Measurements from ENCODE around the gene RCSD1. TPM values are rescaled to one million over a fixed set of nuclear protein-coding genes. Genes with fewer than 3 reads are reported as not detected.
"Not testable (repeated sequence)": the region's sequence is repeated elsewhere in the genome, so short reads cannot be mapped to it uniquely, and the experiment has no call there.

The RCSD1 gene
- total RNA-seq, 2 experiments from 2014 or later: 42.3 to 44.6 TPM

GRCh38 chr1:167738158-167738557 lies 108.1 kb downstream of the RCSD1 start:
- no peak overlapping the region for H3K4me3 ChIP-seq (ENCODE audit: low read length)
- H3K4me1 ChIP-seq (ENCODE audit: insufficient read depth, low read length): no peaks in the 10 kb centered on the region
- no peak for DNase-seq
- Mint-ChIP-seq H3K27ac (no peak overlapping the region), H3K36me3 (ENCODE audit: low read depth) (no peaks in the 10 kb centered on the region), H3K4me1 (ENCODE audit: low read depth) (no peaks in the 10 kb centered on the region), H3K4me3 (no peak overlapping the region), H3K9me3 (no peaks in the 10 kb centered on the region), H3K27me3 (no peaks in the 10 kb centered on the region)
- H3K9me3 ChIP-seq (ENCODE audit: control insufficient read depth in 1 of 2, insufficient read depth in 1 of 2, low read length in 2 of 2): peaks cover 0 to 3% of the 10 kb centered on the region in 2 experiments
- H3K36me3 ChIP-seq (ENCODE audit: insufficient read depth, low read length): no peaks in the 10 kb centered on the region
- CTCF ChIA-PET: no interaction called here
- intact Hi-C loops (cut with DNase I, micrococcal nuclease): loop anchor here in 1 of 2 experiments (5.0 kb wide), 1 partner anchor 34 kb away; no protein-coding TSS in a partner anchor
- ATAC-seq (ENCODE audit: poor library complexity): no peak
- H3K27ac ChIP-seq (ENCODE audit: low read depth in 1 of 2, low read length in 2 of 2): no peak overlapping the region
- TF ChIP-seq, protein P1, sequence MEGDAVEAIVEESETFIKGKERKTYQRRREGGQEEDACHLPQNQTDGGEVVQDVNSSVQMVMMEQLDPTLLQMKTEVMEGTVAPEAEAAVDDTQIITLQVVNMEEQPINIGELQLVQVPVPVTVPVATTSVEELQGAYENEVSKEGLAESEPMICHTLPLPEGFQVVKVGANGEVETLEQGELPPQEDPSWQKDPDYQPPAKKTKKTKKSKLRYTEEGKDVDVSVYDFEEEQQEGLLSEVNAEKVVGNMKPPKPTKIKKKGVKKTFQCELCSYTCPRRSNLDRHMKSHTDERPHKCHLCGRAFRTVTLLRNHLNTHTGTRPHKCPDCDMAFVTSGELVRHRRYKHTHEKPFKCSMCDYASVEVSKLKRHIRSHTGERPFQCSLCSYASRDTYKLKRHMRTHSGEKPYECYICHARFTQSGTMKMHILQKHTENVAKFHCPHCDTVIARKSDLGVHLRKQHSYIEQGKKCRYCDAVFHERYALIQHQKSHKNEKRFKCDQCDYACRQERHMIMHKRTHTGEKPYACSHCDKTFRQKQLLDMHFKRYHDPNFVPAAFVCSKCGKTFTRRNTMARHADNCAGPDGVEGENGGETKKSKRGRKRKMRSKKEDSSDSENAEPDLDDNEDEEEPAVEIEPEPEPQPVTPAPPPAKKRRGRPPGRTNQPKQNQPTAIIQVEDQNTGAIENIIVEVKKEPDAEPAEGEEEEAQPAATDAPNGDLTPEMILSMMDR (IDR thresholded peaks at IDR 0.05): no peak
- H3K27me3 ChIP-seq (ENCODE audit: control insufficient read depth in 1 of 2, insufficient read depth in 2 of 2, low read length in 2 of 2): no peaks in the 10 kb centered on the region
- POLR2A ChIA-PET: no interaction called here

DNA sequence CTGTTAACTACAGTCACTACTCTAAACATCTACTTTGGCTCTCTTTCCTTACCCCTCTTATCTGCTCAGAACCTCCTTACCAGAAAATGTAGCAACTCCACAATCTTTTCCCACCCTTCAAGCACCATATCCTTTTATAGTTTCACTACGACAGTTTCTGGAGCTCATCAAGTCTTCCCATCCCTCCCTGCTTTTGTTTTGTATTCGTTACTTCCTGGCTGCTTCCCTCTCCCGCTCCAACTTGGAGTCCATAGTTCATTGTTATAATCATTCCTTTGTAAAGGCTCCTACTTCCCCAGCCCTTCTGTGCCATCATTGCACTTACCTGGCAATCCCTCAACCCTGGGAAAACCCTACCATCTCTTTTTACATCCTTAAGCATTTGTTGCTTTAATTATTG lies 109.7 kb downstream of the RCSD1 start:
- Mint-ChIP-seq H3K27me3 (no peaks in the 10 kb centered on the region), H3K9me3 (no peaks in the 10 kb centered on the region), H3K27ac (no peak overlapping the region), H3K4me1 (ENCODE audit: low read depth) (no peaks in the 10 kb centered on the region), H3K36me3 (ENCODE audit: low read depth) (no peaks in the 10 kb centered on the region), H3K4me3 (no peak overlapping the region)
- Histone ChIP-seq H3K27me3 (ENCODE audit: control insufficient read depth in 1 of 2, insufficient read depth in 2 of 2, low read length in 2 of 2) (no peaks in the 10 kb centered on the region), H3K9me3 (ENCODE audit: control insufficient read depth in 1 of 2, insufficient read depth in 1 of 2, low read length in 2 of 2) (peaks cover 0 to 3% of the 10 kb centered on the region in 2 experiments), H3K4me3 (ENCODE audit: low read length) (no peak overlapping the region), H3K27ac (ENCODE audit: low read depth in 1 of 2, low read length in 2 of 2) (no peak overlapping the region), H3K36me3 (ENCODE audit: insufficient read depth, low read length) (no peaks in the 10 kb centered on the region), H3K4me1 (ENCODE audit: insufficient read depth, low read length) (no peaks in the 10 kb centered on the region)
- TF ChIP-seq, protein P1 (IDR thresholded peaks at IDR 0.05): no peak
- intact Hi-C loops (cut with DNase I, micrococcal nuclease): loop anchor here in 1 of 2 experiments (5.0 kb wide), 1 partner anchor 33 kb away; no protein-coding TSS in a partner anchor
- CTCF ChIA-PET: no interaction called here
- ATAC-seq (ENCODE audit: poor library complexity) (no peak), DNase-seq (no peak)
- POLR2A ChIA-PET: no interaction called here

DNA sequence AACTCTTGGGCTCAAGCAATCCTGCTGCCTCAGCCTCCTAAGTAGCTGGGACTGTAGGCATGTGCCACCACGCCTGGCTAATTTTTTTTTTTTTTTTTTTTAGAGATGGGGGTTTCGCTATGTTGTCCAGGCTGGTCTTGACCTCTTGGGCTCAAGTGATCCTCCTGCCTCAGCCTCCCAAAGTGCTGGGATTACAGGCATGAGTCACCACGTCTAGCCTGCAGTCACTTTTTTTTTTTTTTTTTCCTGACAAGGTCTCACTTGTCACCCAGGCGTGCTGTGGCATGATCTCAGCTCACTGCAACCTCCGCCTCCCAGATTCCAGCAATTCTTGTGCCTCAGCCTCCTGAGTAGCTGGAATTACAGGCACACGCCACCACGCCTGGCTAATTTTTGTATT lies 111.1 kb downstream of the RCSD1 start:
- POLR2A ChIA-PET; H3K27me3 Mint-ChIP-seq; ATAC-seq (ENCODE audit: poor library complexity); H3K27me3 ChIP-seq (ENCODE audit: control insufficient read depth in 1 of 2, insufficient read depth in 2 of 2, low read length in 2 of 2); intact Hi-C loops (cut with DNase I, micrococcal nuclease); H3K36me3 Mint-ChIP-seq (ENCODE audit: low read depth); H3K27ac ChIP-seq (ENCODE audit: low read depth in 1 of 2, low read length in 2 of 2); H3K27ac Mint-ChIP-seq; H3K4me1 ChIP-seq (ENCODE audit: insufficient read depth, low read length); H3K4me3 ChIP-seq (ENCODE audit: low read length); H3K4me1 Mint-ChIP-seq (ENCODE audit: low read depth); H3K9me3 ChIP-seq (ENCODE audit: control insufficient read depth in 1 of 2, insufficient read depth in 1 of 2, low read length in 2 of 2); H3K4me3 Mint-ChIP-seq; DNase-seq; H3K36me3 ChIP-seq (ENCODE audit: insufficient read depth, low read length); H3K9me3 Mint-ChIP-seq; CTCF ChIA-PET: not testable (repeated sequence)

GRCh38 chr1:167742392-167743057 lies 112.5 kb downstream of the RCSD1 start:
- H3K9me3 Mint-ChIP-seq; H3K4me1 Mint-ChIP-seq (ENCODE audit: low read depth); POLR2A ChIA-PET; DNase-seq; CTCF ChIA-PET; ATAC-seq (ENCODE audit: poor library complexity); H3K9me3 ChIP-seq (ENCODE audit: control insufficient read depth in 1 of 2, insufficient read depth in 1 of 2, low read length in 2 of 2); H3K27me3 Mint-ChIP-seq; H3K4me1 ChIP-seq (ENCODE audit: insufficient read depth, low read length); H3K36me3 Mint-ChIP-seq (ENCODE audit: low read depth); H3K27ac Mint-ChIP-seq; H3K27ac ChIP-seq (ENCODE audit: low read depth in 1 of 2, low read length in 2 of 2); H3K4me3 ChIP-seq (ENCODE audit: low read length); H3K4me3 Mint-ChIP-seq; H3K36me3 ChIP-seq (ENCODE audit: insufficient read depth, low read length); intact Hi-C loops (cut with DNase I, micrococcal nuclease); H3K27me3 ChIP-seq (ENCODE audit: control insufficient read depth in 1 of 2, insufficient read depth in 2 of 2, low read length in 2 of 2): not testable (repeated sequence)

All from CD4-positive, alpha-beta T cell (primary cell).